GM12801 (cell line): ENCODE data around the gene AUTS2.

Experiments
- CTCF ChIP-seq: IDR thresholded peaks from one replicate; pipeline ENCODE4 v1.5.1; 2011; ENCODE audit warnings: control low read depth; ENCODE audit not compliant: insufficient read length; ENCODE audit errors: extremely low read depth

The AUTS2 gene

DNA sequence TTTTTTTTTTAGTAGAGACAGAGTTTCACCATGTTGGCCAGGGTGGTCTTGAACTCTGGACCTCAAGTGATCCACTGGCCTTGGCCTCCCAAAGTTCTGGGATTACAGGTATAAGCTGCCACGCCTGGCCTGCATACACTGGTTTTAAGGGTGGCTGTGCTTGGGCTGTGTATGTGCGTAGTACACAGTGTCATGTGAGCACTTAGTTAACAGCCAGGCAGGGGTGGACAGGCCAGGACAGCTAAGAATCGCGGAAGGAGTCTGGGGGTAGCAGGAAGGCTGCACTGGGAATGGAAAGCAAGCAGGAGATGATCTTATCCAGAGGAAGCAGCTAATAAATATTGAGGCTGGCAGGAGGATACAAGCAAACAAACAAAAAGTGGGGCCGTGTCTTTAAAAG, 1153.6 kb downstream of the AUTS2 start:
- no peak for TF ChIP-seq CTCF

DNA sequence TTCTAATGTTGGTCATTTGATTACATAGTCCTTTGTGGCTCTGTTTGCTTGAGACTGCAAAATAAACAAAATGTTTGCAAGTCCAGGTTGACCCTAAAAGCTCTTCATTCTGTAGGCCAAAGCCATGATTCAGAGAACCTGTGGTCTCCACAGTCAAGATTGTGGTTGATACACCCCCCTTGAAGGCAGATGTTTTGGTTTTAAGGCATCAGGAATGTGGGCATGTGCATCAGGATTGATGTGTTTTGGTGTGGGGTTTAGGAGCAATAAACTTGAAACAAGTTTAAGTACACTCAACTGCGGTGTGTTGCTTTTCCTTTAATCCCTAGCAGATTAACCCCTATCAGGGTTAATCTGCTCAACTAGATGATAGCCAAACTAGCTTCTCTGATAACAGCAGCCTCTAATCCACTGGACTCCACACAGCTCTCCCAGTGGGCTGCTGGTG, 1154.5 kb downstream of the AUTS2 start:
- TF ChIP-seq CTCF: no peak

DNA sequence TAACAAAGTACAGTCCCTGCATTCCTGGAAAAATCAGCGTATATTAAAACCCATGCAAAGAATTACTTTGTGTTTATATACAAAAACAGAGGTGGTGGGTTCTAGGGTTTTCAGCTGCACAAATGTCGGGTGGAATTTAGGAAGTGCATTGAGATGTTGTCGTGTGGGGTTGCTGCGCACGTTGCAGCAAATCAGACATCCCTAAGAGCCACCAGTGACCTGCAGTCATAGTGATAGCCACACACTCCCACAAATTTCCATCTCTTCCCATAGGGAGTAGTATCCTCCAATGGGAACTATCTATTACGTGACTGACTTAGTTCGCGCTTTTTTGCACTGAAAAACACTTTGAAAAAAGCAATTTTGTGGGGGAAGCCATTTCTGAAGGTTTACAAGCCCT, 1158.5 kb downstream of the AUTS2 start:
- no peak for TF ChIP-seq CTCF

GRCh38 chr7:70758646-70759045, 1160.4 kb downstream of the AUTS2 start:
- no peak for TF ChIP-seq CTCF

- no peak for TF ChIP-seq CTCF
Measured at GRCh38 chr7:70759674-70760073, 1161.4 kb downstream of the AUTS2 start.

DNA sequence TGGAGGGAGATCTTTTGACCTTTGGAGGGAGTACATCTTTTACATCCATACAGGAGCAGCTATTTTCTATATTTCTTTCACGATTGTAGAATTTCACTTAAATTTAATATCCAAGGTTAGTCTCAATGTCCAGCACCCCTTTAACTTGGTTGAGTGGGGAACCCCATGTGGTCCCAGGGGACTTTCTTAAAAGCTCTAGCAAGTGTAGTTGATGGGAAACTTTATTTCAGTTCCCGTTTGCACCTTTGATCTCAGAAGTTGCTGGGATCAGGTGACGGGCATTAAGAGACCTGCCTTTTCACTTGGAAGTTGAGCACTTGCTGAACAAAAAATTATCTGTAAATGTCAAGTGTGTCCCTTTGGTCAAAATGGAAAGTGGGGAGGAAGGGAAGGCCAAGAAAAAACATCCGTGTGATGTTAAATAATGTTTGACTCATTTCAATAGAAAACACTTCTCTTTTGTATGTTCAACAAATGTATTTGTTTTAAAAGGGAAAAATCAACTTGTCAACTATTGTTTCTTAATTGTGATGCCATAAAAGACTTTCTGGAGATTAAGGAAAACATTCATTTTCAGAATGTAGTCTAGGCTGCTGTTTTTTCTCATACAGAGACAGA, 1163.5 kb downstream of the AUTS2 start:
- TF ChIP-seq CTCF: no peak

DNA sequence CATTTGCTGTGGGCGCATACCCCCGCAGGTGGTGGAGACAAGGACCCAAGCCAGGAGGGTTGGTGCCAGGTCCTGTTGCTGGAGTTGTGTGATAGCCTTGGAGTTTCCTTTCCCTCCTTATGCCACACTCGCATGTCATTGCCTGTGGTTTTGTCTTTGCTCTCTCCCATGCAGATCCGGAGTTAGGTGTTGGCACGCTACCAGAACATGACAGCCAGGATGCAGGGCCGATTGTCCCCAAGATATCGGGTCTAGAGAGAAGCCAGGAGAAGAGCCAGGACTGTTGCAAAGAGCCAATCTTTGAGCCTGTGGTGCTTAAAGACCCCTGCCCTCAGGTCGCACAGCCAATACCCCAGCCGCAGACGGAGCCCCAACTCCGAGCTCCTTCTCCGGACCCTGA, 1164.4 kb downstream of the AUTS2 start:
- TF ChIP-seq CTCF: no peak
